ENCODE data around the gene SLC25A45. TPM values are rescaled to one million over a fixed set of nuclear protein-coding genes. Genes with fewer than 3 reads are reported as not detected.

The SLC25A45 gene
- total and polyA plus RNA-seq, 2 donors (not counting 1 experiment from before 2014, with no cell fraction given), result 16.4 to 80.6 TPM

DNA sequence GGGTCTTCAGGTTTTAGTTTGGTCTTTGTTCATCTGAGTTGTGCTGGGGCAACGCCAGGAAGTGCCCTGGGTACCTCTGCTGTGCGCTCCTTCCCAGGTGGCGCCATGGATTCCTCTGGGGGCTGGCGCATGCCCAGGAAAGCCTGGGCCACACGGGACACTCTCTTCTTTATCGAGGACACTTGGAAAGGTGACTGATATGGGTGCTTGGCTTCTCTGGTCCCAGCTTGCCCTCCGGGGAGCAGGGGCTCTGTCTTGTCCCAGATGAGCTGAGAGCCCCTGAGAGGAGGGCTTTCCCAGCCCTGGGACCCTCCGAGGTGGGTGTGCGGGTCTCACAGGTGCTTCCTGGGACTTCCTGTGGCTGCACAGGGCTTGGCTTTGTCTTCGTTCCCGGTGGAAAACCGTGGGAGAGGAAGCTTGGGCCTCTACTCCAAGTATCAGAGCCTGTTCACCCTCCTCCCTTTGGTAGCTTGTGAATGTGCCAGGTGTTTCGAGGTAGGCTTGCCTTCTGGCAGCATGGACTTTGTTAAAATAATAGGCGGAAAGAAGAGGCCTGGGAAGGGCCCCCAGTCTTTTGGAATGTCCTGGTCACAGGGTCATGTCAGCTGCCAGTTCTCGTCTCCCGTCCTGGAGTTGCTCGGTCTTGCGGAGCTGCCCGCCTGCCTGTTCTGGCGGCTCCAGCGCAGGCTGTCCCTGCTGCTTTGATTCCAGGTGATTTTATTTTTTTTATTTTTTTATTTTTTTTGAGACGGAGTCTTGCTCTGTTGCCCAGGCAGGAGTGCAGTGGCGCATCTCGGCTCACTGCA lies 30.0 kb upstream of the SLC25A45 start:
- CTCF ChIA-PET, result interaction anchor here (0.7 to 14.9 kb wide), 4 partner anchors 31 to 375 kb away, joined by 3 to 541 read pairs (median 6); partner anchors contain the start of gene MALAT1

More for the DNA sequence above, 30.0 kb upstream of the SLC25A45 start:
- no peaks in the 10 kb centered on the region for H3K27me3 ChIP-seq (replicated peaks in 1 of 4; ENCODE audit: control extremely low read depth in 1 of 4, control insufficient read depth in 3 of 4, insufficient read depth in 4 of 4, low read length in 3 of 4)
- H3K4me3 ChIP-seq (ENCODE audit: control extremely low read depth in 1 of 5, extremely low read depth in 1 of 5, insufficient read depth in 1 of 5, low read depth in 2 of 5, low read length in 4 of 5), result no peak overlapping the region
- H3K4me1 ChIP-seq (ENCODE audit: control insufficient read depth in 2 of 2, insufficient read depth in 2 of 2, low read length in 2 of 2), result peaks cover 29 to 43% of the 10 kb centered on the region in 2 donors
- POLR2A ChIA-PET, result interaction anchor here (0.7 to 16.5 kb wide), 4 partner anchors 17 to 93 kb away, joined by 3 to 1159 read pairs (median 5); partner anchors contain the start of gene MALAT1
- H3K27ac ChIP-seq (ENCODE audit: low read length in 2 of 2), result no peak overlapping the region
- DNase-seq (no peak), ATAC-seq (ENCODE audit: low read depth) (no peak)
- H3K4me2 ChIP-seq (replicated peaks; ENCODE audit: low read depth, low read length, poor library complexity, severe bottlenecking), result no peak overlapping the region
- 94% methylated on average over 18 of the region's 24 CpGs for WGBS (ENCODE audit: insufficient coverage)
- Mint-ChIP-seq H3K4me1 (peaks cover 37% of the 10 kb centered on the region), H3K4me3 (no peak overlapping the region), H3K9me3 (ENCODE audit: insufficient read depth) (no peaks in the 10 kb centered on the region), H3K27ac (peak overlapping the region; percentile 56), H3K27me3 (no peaks in the 10 kb centered on the region)
- no peak overlapping the region for H3K9ac ChIP-seq (ENCODE audit: low read length)
- H3K79me2 ChIP-seq (ENCODE audit: control insufficient read depth, insufficient read depth, low read length), result peaks cover 80% of the 10 kb centered on the region
- H4K20me1 ChIP-seq (ENCODE audit: control insufficient read depth, insufficient read depth, low read length, poor library complexity, severe bottlenecking), result no peaks in the 10 kb centered on the region
- no peak for TF ChIP-seq EZH2 (IDR thresholded peaks at IDR 0.05; ENCODE audit: borderline replicate concordance, insufficient read depth, low read depth, low read length, poor library complexity, severe bottlenecking)
- TF ChIP-seq, protein P1, sequence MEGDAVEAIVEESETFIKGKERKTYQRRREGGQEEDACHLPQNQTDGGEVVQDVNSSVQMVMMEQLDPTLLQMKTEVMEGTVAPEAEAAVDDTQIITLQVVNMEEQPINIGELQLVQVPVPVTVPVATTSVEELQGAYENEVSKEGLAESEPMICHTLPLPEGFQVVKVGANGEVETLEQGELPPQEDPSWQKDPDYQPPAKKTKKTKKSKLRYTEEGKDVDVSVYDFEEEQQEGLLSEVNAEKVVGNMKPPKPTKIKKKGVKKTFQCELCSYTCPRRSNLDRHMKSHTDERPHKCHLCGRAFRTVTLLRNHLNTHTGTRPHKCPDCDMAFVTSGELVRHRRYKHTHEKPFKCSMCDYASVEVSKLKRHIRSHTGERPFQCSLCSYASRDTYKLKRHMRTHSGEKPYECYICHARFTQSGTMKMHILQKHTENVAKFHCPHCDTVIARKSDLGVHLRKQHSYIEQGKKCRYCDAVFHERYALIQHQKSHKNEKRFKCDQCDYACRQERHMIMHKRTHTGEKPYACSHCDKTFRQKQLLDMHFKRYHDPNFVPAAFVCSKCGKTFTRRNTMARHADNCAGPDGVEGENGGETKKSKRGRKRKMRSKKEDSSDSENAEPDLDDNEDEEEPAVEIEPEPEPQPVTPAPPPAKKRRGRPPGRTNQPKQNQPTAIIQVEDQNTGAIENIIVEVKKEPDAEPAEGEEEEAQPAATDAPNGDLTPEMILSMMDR (IDR thresholded peaks at IDR 0.05), result no peak
- H3K9me3 ChIP-seq (ENCODE audit: control extremely low read depth in 1 of 3, control insufficient read depth in 2 of 3, insufficient read depth in 1 of 3, low read length in 2 of 3), result no peaks in the 10 kb centered on the region
- intact Hi-C loops (cut with micrococcal nuclease), result no loop called here
- peaks cover 7 to 40% of the 10 kb centered on the region in 2 experiments for H3K36me3 ChIP-seq (replicated peaks in 1 of 2; ENCODE audit: control extremely low read depth in 1 of 2, control insufficient read depth in 1 of 2, extremely low read depth in 1 of 2, insufficient read depth in 2 of 2, low read length in 1 of 2)
- no peak overlapping the region for H2AFZ ChIP-seq (ENCODE audit: insufficient read depth, low read depth, low read length, poor library complexity, severe bottlenecking)

All from B cell (primary cell).